HG03045 (cell line): Measurements from ENCODE around the gene CCNQ.

Experiments
- ATAC-seq: cut with Tn5 transposase; IDR thresholded peaks from one replicate; pipeline ENCODE4 v1.9.1; 2021; ENCODE audit warnings: mild to moderate bottlenecking, moderate library complexity; ENCODE audit not compliant: unreplicated experiment

Gene CCNQ

DNA sequence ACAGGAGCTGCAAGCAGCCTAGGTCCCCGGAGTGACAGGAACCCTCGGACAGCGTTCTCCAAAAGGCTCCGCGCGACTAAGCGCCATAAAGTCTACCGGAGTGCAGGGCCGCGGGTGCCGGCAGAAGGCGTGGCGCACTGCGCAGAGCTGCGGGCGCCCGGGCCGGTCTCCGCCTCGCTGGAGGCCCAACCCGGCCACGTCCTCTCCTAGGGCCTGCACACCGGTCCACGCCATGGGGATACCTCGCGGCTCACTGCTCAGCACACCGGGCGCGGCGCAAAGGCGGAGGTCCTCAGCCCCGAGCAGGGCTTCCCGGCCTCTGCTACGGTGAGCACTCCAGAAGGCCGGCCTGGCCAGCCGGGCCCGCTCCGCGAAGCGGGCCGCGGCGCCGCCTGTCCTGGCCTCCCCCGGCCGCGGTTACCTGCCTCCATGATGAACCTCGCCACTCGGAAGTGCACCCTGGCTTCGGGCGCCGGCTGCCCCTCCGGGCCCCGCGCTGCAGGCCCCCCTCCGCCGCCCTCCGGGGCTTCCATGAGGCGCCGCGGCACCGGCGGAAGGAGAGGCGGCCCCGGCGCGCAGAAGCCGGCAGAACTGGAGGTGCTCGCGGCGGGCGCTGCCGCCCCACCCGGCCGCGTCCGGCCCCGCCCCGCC is at the start of gene CCNQ:
CCNQ (minus strand) TSS at position 599 of the 651 bp plus-strand sequence; CDS start at position 533, 66 bp downstream.
- ATAC-seq: peak; percentile 55

DNA sequence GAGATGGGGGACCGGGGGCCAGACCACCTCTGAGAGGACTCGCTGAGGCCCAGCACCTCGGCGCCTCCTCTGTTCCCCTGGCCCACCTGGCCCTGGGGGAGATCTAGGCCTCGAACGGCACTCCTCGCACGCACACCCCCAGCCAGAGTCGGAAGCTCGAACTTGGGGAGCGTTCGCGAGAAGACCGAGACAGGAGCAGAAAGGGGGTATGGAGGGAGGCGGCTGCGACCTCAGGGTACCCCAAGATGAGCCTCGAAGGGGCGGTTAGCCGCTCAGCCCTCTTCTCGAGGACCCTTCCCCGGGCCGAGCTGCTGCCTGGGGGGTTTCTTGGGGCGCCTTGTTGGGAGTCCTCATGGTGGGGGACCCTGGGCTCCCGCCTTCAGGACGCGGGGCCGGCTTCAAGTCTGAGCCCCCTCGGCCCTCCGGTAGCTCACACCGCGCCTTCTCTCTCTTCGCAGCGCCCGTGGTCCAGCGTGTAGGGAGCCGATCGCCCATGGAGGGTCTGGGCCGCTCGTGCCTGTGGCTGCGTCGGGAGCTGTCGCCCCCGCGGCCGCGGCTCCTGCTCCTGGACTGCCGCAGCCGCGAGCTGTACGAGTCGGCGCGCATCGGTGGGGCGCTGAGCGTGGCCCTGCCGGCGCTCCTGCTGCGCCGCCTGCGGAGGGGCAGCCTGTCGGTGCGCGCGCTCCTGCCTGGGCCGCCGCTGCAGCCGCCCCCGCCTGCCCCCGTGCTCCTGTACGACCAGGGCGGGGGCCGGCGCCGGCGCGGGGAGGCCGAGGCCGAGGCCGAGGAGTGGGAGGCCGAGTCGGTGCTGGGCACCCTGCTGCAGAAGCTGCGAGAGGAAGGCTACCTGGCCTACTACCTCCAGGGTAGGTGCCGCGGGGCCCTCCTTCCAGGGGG is 48.8 kb upstream of the CCNQ start:
- ATAC-seq: no peak

DNA sequence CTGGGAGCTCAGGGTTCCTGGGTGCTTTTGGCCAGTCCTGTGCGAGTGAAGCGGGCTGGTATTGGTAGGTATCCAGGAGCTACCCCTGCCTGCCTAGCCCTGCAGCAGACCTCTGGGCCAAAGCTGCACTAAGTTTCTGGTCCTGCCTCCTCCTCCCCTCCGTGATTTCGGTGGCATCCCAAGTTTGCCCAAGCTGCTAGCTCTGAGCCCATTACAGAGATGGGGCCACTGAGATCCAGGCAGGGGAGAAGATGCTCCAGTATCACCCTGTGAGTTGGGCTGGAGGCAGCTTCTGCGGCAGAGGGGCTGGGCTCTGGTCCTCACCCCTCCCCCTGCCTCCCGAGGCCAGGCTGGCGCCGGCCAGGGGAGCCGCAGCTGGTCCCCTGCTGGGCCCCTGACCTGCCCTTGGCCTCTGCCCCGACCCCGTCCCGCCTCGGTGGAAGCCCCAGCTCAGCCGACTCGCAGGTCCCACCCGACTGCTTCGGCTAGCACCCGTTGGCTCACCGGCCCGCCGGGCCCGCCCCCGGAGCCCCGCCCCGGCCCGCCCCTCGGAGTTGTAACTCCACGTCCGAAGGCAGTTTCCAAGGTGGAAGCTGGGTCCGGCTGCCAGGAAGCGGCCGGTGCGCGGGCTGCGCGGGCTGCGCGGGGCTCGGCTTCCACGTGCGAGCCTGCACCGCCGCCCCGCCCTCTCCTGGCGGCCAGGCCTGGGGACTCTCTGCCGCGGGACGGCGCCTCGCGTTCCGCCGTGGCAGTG is 47.9 kb upstream of the CCNQ start, which contains the start of gene DUSP9:
DUSP9 (plus strand) TSS at position 584 of the 754 bp plus-strand sequence. CDS start 751 bp downstream, outside the sequence.
- no peak for ATAC-seq

DNA sequence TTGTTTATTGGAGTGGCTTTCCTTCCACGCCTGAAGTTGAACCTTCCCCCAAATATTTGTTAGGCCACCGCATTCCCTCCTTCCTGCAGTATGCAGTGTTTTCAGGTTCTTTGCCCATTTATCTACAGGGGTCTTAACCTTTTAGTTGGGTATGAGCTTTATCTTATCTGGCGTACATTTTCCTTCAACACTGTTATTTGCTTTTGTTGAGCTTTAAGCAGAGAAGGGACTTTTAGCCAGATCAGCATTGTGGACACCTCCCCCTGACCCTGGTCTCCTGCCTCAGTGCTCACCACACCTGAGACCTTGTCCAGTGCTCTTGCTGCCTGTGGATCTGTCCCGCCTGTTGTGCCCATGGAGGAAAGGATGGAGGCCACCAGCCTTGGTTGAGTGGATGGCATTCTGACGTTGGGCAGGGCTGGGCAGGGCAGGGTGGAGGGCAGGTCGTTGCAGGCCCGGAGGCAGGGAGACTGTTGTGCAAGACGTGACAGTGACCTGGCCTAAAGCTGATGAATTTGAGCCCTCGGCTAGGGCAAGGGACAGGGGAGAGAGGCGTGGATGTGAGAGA is 47.1 kb upstream of the CCNQ start:
- ATAC-seq: no peak

DNA sequence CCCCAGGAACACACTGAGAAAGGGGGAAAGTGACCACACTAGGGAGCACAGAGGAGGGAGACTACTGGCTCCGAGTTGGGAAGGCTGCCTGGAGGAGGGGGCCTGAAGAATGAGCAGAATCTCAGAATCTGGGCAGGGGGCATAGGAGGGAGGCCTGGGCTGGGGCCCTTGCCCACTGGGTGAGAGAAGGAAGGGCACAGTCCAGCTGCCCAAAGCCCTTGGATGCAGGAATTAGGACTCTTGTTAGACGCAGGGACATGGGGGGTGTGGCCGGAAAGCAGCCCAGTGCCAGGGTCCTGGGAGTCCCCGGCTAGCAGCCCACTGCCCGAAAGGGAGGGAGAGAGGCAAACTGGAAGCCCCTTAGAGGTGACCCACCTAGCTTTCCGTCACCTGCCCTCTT is 46.2 kb upstream of the CCNQ start:
- ATAC-seq: no peak

DNA sequence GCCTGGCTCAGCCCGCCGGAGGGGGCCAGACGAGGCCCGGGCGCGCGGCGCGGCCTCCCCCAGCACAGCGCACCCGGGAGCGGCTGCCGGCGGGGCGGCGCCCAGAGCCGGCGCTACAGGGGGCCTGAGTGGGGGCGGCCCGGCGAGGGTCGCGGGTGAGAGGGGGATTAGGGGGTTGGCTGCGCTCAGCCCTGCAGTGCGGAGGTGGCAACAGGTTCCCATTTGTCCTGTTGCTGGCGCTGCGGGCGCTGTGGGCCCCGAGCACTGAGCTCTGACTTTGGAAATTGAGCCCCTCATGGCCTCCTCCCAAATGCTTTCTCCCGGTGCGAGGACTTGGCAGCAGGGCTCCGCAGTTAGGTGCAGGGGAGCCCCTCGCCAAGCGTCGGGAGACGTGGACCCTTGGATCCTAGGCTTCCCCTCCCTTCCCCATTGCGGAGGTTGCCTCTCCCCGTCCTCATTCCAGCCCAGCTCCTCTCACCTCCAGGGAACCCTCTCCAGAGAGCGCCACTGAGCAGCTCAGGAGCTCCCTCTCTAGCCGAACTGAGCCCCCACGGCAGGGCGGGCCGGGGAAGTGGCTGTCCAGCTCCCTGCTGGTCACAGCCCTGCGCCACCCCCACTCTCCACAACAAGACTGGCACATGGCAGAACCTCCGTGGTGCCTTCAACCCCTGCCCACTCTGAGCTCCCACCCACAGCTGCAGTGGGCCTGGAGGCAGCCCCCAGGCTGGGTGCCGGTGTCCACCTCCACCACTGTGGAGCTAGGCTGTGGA is 45.6 kb upstream of the CCNQ start:
- no peak for ATAC-seq

DNA sequence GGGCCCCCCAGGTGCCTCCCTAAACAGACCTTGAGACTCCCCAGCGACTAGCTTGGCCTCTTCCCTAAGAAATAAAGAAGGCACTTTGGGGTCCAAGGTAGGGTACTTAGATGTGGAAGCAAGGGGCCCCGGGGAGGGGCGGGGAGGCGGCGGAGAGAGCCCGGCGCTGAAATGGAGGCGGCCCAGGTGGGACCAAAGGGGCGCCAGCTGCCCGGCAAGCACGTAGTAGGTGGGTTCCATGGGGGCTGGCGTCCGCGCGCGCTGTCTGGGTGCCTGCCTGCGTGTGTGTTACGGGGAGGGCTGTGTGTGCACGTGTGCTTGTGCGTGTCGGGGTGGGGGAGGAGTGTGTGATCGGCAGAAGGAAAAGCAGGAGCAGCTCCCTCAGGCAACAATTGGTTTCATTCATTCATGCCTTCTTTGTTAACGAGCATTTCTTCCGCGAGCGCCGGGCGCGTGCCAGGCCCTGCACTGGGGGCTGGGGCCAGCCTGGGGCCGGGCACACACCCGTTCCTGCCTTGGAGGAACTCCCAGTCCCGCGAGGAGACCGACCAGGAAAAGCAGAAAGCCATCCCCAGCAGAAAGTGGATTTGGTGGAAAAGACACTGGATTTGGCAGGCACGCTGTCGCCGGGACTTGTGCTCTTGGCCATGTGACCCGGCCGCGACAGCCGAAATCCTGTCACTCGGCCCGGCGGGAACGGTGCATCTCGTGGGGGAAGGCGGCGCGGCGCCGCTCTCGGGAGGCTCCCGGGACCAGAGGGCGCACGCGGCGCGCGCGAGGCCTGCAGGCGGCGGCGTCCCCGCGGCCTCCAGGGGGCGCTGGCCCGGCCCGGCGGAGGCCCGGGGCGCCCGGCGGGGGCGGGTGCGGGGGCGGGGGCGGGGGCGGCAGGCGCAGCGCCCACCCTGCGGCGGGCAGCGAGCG is 44.8 kb upstream of the CCNQ start:
- ATAC-seq: no peak

DNA sequence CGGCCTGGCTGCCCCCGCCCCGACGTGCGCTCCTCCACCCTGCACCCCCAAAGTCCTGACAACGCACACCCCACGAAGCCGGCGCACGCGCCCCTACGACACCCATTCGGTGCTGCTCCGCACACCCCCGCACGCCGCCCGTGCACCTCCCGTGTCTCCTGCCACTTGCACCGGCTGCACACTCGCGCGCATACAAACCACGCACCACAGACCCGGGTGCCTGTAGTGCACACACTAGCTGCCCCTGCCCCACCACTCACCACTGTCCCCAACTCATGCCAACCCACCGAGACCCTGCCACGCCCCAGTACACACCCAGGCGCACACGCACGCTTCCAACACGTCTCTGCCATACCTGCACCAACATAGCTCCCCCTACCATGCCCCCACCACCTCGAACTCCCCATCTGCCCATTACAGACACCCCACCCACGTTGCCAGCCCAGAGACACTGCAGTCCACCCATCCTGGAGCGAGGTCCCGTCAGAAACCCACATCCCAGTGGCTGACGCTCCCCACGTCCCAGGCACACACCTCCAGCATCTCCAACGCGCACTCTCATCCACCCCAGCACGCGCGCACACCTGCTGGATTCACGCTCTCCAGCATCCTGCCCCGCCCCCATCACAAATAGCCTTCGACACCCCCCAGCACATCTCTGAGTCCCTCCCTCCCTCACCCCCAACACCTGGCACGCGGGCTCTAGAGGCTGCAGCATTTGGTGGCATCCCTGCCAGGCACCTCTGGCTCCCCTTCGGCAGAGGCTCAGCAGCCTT is 43.9 kb upstream of the CCNQ start:
- no peak for ATAC-seq

DNA sequence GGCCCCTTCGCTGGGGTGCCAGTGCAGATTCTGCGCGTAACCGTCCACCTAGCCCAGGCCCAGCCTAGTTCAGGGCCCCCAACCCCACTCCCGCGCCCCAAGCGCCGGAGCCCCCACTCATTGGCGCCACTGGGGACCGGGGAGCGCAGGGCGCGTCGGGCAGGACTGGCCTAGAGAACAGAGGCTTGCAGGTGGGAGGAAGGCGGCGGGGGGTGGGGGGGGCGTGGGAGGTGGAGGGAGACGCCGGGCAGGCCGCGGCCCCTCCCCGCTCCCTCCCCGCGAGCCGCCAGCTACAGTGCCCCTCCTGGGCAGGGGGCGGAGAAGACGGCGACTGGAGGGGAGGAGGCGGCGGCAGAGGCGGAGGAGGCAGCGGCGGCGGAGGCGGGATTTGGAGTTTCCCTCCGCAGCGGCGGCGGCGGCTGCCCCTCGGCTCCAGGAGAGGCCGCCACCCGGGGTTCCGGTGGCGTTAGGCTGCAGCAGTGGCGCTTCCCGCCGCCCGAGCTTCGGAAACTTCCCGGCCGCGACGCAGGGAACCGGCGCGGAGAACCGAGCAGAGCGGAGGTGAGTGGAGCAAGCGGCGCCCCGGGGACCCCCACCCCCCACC is 43.2 kb upstream of the CCNQ start:
- ATAC-seq: no peak

DNA sequence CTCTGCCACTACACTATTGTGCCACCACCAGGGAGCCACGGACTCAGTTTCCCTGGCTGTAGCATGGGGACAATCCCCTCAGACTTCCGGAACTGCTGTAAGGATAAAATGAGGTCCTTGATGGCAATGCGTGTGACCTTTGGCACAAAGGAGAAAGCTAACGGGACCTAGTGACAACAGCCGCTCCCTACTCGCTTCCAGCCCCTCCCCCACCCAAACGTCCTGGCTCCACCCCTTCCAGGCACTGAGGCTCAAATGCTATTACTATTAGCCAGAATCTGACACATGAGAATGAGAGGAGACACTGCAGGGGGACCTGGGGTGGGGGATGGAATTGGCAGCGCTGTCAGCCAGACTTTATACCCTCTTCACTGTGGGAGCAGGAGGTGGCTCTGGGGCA is 42.7 kb upstream of the CCNQ start:
- ATAC-seq: no peak

DNA sequence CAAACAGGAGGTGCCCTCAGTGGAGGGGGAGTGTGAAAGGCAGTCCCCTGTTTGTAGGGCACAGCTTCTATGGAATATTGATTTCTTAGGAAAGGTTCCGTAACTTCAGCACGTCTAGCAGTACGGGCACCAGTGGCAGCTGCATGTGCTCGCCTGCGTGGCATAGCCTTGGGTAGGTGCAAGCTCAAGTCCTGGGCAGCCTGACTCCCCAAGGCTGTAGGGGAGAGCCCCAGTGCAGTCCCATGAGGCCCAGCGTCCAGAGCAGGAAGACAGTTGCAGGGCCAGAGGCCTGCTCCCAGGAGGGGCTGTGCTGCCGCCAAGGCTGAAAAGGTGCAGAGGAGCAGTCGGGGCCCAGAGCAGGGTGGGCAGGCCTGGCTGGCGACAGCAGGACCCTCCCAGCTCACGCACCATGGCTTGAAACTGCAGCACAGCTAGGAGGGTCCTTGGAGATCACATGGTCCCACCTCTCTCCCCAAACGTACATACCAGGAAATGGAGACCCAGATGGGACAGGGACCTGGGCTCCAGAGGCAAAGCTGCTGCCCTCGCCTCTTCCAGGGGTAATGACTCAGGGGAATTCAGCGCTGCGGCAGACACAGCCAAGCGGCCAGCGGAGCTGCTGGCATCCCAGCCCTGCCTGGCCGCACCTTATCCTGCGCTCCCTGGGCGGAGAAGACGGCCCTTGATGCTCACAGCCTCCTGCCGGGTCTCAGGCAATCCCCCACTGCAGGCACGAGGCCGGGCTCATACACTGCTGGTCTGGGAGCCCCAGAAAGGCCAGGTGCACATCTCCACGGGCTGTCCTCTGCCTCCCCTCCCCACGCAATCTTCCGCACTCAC is 42.0 kb upstream of the CCNQ start:
- no peak for ATAC-seq

DNA sequence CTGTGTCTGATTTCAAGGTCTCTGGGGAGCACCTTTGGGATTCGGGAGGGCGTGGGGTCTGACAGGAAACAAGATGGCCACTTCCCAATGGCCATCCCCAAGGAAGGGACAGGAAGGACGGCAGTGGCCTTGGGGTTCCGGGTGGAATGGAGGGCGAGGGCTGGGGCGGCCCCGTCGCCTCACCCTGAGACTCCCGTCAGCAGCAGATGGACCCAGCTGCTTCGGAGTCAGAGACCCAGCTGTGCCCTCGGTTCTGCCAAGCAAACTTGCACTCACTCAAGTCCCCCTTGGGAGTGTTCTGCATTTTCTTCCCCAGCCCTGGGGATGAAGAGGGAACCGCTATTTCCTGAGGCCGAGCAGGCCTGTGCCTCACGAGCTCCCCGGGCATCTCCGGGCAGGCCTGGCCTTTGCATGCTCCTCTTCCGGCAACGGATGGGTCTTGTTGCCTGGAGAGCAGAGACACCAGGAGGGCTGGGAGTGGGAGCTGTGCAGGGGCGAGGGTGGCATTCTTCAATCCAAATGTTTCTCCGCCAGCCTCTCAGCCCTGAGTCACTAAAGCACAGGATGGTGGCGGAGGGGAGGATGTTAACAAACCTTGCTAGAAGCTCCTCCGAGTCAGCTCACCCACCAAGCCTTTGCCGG is 41.2 kb upstream of the CCNQ start:
- no peak for ATAC-seq

DNA sequence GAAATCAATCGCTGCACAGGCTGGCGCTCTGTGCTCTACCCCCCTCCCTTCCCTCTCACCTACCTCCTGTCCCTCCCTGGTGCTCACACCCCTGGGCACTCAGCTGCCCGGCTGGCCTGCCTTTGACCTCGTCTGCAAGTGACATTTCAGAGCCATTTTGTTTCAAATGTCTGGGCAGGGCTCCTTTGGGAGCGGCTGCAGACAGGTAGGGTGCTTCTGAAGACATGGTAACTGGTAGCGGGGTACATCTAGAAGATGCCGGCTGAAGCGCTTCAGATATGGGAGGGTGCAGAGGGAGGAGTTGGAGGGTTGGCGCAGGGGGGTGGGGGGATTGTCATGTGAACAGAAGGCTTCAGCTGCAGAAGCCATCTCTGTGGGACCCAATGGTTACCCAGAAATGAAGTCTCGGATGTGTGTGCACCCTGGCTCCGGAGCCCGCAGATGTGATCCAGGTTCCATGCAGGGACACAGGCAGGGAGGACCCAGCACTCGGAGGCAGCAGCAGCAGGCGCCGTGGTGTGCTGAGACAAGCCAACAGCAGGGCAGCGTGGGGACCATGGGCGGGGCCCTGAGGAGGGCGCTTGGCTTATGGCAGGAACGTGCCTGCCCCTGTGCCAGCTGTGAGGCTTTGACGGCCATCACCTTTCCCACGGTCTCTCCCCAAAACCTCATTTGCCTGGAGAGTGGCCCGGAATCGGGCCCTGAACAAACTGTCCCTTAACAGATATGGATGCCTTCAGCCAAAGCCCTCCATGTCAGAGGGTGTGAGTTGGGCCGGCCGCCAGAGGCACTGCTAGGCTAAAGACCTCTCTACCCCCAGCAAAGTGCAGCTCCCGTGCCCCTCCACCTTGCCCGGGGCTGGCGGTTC is 40.5 kb upstream of the CCNQ start:
- no peak for ATAC-seq

DNA sequence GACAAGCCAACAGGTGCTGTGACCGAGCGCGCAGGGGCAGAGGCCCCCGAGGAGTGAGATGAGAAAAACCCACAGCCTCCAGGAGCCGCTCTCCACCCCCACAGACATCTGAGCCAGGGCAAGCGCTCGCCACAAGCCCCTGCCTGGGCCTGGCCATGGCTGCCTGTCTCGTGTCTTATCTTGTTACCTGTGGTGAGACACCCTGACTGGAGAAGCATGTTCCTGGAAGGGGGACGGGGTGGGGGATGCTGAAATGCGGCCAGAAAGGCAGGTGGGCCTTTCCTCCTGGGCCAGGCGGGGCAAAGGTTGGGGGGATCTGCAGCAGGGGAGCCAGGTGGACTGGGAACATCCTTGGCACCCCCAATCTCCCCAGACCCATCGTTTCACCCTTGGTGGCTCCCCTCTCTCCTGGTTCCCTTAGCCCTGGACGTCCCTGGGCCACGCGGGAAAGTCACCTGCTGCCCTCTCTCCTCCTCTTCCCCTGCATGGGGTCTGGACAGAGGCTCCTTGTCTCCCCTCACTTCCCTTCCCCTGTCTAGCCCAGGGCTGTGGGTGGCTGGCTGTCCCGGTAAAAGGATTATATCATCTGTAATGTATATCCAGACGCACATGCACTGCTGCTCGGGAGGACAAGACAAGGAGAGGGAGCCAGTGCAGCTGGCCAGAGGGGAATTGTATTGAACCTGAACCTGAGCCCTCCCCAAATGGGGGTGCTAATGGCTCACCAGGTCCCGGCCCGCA is 39.7 kb upstream of the CCNQ start:
- ATAC-seq: no peak

DNA sequence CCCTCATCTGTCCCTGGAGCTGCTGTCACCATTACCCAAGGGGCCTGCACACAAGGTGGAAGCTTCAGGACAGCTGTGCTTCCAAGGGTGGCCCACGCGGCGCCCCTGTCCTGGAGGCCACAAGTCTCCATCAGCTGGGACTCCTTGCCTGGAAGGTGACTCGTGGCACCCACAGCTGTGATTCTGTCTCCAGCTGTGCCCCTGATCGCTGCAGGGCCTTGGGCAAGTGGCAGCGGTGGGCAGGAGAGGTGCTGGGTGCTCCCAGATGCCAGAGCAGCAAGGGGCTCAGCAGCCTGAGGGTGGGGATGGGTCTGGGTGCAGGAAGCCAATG is 39.1 kb upstream of the CCNQ start:
- ATAC-seq: no peak
